ENCODE measurements around the gene ATP2A2.

ATP2A2 gene

DNA sequence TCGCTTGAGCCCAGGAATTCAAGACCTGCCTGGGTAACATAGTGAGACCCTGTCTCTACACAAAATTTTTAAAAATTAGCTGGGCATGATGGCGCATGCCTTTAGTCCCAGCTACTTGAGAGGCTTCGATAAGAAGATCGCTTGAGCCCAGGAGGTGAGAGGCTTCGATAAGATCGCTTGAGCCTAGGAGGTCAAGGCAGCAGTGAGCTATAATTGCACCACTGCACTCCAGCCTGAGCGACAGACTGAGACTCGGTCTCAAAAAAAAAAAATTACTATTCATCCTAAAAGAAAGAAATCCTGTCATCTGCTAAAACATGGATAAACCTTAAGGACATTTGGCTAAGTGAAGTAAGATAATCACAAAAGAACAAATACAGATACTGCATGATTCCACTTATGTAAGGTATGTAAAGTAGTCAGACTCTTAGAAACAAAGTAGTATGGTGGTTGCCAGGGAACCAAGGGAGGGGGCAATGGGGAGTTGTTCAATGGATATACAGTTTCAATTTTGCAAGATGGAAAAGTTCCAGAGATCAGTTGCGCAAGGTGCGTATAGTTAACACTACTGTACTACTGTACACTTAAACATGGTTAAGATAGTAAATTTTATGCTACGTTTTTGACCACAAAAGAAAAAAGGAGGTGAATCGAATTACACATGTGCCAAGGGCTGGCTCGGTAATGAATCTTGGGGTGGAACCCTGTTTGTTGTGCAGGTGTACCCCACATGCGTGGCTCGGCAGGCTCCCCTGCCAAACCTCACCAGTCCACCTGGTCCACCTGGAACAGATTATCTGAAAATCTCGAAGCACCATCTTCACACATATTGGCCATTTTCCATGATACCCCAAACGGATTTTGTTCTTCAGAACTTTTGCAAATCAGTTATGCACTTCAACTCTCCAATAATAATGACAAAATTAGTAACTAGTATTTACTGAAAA lies 18.3 kb upstream of the ATP2A2 start:
- no peak for DNase-seq

DNA sequence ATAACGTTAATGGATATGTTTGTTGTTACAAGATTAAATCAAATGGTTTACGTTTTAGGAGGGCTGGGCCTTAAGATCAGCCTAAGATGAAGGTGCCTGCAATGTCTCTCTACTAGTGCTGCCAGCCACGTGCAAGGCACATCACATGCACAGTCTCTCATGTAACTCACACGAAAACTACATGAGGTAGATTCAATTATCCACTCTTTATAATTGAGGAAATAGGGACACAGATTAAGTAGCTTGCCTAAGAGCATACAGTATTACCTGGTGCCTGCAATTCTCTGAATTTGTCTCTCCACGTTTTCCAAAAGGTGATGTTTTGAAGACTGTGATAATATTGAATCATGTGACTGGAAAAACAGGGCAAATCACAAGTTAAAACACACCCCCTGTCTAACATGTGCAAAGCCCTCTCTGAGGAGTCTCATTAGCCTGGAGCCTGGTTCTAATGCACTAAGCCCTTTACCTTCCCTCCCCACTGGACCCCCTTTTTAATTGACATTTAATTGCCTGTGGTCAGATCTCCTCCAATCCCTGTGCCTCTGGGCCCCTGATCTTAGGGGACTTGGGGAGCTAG lies 14.6 kb upstream of the ATP2A2 start:
- DNase-seq, result no peak

DNA sequence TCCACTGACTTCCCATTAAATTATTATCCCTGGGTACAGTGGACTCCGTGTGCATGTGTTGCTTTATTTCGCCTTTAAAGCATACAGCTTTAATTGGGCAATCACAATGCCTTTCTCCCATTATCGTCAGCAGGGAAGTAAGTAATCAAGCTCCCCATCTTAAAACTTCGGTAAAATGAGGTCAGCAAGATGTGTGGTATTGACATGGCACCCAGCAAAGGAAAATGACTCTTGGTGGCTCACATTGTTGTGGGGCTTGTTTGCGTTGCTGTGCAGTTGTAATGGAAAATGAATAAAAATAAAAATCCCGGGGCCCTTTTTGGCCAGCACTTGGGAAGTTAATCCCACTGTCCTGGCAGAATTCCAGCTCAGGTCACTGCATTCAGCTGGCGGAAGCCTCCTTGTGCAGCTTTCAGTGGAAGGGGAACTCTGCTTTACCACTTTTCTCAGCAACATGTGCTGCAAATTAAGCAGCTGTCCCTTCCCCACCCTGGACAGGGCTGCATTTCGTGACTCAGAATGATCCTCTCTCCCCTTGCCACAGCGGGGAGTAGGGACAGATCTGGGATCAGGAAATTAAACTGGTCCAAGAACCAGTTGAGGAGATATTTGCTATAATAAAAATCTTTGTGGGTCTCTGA lies 13.9 kb upstream of the ATP2A2 start:
- DNase-seq, result peak in 1 of 2 experiments; percentile 33

DNA sequence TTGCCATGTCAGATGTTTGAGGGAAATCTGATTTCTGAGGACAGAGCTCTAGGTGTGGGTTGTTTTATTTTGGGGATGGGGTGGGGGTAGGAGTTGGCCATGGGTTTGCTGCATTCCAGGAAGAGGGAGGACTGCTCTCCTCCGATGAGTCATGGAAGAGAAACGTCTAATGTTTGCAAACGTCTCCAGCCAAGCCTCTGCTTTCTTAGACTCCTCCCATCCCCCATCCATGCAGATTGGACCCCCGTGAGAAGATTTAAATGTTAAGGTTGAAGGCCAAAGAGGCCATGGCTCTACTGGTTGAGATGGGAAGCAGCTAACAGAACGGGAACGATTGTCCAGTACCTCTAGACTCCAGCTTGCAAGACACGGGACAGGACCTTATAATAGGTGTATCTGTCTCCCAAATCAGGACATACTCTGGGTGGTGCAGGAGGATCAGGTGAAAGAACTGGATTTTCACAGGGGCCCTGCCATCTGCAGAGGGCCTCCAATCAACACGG lies 11.4 kb upstream of the ATP2A2 start:
- DNase-seq, result no peak

DNA sequence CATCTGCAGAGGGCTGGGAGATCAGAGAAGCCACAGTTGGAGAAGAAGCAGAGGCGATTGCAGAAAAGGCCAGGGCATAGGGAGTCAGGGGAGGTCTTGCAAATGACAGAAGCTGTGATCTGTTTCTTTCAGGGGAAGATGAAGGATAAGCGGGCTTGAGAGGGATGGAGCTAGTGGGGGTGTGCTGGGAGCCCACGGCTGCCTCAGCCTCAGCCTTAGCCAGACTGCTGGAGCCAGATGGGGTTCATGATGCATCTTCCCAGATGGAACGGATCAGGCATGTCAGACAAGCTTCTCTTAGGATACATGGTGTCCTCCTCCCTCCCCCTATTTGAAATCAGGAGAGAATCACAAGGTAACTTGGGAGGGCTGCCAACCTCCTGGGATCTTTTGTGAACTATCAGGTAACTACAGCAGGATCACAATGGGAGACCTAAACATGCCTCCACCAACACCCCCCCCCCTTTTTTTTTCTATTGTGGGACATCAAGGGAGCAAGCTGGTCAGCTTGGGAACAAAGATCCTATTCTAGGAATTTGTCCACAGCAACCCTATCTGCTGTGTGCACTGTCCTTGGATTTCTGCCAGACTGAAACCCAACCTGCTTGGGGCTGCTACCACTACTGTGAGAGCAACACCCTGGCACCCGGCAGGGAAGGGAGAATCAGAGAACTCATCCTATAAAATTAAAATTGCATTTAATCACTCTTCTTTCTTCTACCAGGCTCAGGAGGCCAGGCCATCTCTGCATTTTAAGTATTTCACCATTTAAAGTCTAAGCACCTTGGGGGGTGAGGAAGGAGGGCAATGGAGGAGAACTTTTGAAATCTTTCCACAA lies 10.7 kb upstream of the ATP2A2 start:
- peak in 1 of 2 experiments; percentile 14 for DNase-seq

DNA sequence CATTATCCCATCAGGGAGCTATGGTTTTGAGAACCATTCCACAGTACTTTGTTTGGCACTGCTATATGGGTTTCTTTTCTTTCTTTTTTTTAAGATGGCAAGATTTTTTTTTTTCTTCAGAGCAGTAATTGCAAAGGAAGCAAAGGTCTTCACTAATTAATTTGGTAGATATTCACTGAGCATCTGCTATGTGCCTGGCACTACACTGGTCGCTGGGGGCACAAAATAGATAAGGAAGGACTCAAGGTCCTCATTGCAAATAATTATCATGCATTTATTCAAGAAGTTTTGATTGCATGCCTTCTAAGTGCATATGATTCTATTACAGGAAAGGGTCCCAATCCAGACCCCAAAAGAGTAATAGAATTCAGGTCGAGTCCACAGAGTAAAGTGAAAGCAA lies 10.0 kb upstream of the ATP2A2 start:
- DNase-seq, result no peak

DNA sequence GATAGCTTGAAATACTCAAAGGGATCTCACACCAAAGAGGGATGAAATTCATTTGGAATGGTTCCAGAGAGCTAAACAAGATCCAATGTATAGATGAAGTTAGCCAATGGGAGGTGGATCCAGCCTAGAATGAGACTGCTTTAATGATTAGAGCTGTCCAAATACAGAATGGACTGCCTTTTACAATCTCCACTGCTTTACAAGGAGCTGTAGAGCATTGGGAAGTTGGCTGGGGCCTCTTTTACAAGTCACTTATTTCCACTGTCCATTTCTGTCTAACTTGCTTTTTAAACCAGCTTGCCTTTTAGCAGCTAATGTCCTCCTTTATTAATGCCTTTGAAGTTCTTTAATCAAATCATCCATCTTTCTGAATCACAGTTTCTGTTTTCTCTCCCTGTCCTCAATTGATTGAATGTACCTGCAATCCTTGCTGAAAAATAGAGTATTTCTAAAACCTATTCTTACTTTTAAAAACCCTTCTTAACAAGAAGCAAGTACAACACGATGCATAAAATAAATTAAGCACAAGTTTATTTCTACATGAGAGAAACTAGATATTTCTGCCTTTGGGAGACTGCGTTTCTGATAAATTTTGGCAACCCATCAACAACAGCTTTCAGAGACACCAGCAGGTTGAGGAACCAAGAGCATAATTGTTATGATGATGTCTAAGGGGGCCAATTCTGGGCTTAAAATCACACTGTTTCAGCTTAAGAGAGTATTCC lies 3.4 kb upstream of the ATP2A2 start:
- no peak for DNase-seq

DNA sequence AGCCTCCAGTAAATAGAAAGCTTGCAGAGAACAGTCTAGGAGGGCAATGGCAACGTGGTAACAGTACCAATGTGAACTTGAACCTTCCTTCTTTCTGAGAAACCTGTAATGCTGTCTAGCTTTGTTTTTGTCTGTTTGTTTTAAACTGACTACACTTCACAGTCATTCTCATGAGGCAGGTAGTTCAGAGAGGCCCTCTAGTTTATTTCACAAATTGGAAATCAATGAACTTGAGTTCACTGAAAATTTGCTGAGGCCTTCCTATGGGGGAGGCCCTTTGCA lies 2.9 kb upstream of the ATP2A2 start:
- DNase-seq, result no peak

DNA sequence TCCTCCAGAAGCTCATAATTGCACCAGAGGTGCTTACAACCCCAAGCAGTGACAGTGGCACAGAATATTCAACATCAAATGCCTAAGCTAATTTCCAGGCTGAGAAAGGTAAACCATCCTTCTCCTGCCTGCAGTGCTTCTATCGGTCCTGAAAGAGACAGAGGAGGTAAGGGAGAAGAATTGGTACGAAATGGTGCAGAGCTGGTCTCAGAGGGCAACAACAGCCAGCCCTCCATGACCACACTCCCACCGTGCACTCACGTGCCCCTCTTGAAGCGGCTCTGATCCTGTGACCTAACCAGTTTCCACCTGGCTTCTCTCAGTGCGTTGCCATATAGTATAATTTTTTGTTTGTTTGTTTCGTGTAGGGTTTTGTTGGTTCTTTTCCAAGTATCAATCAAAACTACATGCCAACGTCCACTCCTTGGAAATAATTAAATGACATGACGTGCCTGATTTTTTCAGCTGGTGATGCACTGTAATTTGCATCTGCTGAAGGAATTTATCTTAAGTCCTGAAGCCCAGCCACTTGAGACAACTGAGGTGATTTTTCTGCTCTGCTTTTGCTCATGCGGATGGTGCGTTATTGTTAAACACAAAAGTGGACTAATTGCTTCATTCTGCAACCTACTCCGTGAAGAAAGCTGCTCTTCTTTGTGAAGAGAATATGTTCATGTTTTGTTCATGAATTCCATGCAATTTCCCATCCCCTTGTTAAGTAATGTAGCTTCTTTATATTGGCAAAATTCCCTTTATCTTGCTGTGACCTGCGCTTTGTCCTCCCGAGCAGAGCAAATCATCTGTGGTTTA lies 1.3 kb upstream of the ATP2A2 start:
- no peak for DNase-seq

DNA sequence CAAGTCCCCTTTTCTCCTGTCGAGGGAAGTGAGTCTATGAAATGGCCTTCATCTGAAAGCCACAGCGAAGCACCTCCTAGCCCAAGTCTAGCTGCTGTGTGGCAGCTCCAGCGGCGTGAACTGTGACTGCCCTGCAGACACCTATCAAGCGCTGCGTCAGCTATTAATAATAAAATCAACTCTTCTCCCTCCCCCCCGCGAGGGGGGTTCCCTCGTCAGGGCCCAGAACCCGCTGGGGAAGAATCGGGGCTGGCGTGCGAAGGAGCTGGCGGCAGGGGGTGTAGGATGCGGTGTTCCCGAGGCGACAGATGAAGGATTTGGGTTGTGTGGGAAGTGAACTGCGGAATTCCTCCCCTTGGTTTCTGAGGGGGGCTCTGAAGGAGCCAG lies 662 bp upstream of the ATP2A2 start:
- peak; percentile 59 to 74 for DNase-seq

DNA sequence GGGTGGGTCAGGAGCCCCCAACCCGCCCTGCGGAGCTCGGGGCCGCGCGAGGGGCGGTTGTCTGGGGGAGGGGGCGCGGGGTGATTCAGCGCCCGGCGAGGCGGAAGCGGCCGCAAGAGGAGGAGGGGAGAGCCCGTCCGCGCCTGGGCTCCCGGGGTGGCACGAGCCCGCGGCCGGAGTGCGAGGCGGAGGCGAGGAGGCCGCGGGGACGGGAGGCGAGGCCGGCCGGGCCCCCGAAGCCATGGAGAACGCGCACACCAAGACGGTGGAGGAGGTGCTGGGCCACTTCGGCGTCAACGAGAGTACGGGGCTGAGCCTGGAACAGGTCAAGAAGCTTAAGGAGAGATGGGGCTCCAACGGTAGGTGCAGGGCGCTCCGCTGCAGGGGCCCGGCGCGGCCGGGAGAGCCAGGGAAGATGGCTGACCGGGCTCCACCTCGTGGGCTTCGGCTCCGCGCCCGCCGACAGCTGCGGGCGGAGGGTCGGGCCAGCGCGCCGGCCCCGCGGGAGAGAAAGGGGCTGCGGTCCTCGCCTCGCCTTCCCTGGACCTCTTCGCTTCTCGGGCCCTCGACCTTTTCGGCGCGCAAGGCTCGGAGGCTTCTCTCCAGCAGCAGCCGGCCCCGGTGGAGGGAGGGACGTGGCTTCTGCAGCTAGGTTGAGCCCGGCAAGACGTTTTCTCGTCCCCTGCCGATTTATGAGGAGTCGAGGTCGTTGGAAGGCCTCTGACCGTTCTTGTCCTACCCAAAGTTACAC lies 677 bp downstream of the ATP2A2 start:
- DNase-seq, result peak in 1 of 2 experiments; percentile 63

DNA sequence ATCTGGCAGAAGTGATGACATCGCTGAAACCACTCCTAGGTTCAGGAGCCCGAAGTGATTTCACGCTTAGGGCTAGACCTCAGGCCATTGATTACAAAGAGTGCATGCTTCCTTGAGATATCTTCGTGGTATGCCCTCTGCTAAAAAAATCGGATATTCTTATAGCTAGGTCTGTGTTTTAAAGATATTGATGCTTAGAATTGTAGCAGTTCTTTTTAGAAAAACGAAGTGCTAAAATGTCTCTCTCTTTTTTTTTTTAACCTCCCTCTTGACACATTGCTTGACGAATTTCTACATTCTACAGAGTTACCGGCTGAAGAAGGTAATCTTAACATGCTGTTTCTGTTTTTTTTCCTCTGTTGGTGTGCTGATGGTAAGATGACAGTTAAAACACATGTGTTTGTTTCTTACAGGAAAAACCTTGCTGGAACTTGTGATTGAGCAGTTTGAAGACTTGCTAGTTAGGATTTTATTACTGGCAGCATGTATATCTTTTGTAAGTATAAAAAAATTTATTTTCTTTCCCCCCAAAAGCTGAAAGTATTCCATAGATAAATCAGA lies 1.3 kb downstream of the ATP2A2 start:
- no peak for DNase-seq

DNA sequence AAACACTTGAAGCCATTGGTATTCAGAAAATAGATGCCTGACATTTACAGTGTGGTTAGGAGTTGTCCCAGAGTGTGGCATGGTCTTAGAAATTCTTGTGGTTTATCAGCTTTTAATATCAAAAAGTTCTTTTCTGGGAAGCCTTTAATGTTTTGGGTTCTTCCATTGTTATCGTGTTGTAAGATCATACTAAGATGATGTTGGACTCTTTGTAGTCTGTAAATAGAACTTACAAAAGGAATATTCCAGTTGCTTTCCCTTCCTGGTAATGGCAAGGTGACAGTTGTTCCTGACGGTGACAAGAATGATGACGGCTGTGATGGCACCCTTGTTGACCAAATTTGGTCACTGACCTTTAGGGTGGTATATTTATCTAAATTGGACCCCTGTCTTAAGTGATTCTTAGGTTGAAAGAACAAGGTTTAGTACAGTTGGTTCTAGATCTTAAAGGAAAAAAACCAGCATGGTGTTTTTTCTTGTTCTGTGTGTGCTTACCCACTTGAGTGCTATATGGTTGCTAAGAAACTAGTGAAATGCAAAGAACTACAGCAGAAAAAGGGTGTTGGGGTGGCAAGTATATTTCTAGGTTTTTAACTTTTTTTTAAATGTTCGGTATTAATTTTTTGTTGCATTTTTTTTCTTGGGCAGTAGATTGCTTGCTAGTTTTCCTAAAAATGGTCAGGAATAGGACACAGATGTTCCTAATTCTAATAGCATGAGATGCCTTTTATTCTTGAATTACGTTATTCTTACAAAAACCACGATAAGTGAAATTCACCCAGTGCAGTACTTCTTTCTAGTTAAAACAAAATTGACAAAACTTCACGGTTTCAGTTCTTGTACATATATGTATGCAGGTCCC lies 2.1 kb downstream of the ATP2A2 start:
- DNase-seq, result no peak

DNA sequence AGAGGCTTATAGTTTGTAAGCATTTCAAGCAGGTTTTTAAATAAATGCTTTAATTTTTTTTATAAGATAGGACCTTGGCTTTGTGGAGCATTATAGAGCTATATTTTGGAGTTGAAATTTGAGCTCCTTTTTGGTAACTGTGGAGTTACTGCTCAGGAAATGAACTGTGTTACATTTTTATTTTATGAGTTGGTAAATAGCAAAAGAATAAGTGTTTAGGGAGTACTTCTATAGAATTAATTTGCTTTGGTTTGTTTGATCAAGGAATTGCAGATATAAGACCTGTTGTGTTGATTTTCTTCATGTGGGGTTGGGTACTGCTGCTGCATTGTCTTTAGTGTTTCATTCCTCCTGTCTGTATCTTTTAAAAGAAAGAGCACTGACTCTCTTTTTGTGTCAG lies 3.5 kb downstream of the ATP2A2 start:
- no peak for DNase-seq

DNA sequence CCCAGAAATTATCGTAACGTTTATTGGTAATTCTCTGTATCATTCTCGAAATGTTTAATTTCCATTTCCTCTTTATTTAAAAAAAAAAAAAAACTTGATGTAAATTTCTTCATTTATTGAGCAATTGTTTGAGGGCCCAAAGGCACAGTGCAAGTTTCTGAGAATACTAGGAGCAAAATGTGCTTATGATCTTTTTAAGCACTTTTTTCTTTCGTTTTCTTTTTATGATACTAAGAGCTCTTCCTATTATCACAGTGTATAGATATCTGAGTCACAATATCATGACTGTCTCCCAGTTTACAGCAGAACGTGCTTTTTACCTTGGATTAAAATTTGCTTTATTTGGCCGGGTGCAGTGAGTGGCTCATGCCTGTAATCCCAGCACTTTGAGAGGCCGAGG lies 5.6 kb downstream of the ATP2A2 start:
- no peak for DNase-seq

DNA sequence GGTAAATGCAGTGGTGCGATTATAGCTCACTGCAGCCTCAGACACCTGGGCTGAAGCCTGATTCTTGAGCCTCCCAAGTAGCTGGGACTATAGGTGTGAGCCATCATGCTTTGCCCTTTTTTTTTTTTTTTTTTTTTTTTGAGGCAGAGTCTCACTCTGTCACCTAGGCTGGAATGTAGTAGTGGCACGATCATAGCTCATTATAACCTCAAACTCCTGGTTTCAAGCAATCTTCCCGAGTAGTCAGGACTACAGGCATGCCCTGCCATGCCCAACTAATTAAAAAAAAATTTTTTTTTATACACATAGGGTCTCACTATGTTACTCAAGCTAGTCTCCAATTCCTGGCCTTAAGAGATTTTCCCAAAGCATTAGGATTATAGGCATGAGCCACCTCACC lies 6.9 kb downstream of the ATP2A2 start:
- DNase-seq, result no peak

DNA sequence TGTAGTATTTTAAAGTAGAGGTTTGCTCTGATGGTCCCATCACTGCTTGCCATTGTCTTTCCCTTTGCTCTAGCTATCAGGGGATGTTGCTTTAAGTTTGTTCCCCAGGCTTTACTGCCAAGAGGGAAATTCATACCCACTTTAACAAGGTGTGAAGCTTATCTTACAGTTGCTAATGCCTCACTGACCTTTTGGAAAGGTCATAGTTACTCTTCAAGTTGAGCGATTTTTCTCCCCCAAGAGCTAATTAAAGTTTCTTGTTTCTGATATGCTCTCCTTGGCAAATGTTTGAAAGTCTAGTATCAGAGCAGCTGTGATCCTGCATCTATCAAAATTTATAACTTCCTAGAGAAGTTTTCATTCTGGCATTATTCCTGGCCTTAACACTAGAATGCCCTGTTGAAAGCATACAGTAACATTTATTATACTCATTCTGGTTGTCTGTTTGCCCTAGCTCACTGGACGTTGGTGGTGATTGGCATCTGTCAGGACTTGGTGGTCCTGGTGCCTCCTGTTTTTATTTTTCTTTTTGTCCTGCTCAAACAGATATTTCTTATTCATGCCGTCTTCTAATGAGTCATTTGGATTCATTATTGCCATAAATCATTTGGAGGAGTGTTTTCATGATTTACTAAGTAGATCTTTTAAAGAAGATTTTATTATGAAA lies 8.1 kb downstream of the ATP2A2 start:
- no peak for DNase-seq

DNA sequence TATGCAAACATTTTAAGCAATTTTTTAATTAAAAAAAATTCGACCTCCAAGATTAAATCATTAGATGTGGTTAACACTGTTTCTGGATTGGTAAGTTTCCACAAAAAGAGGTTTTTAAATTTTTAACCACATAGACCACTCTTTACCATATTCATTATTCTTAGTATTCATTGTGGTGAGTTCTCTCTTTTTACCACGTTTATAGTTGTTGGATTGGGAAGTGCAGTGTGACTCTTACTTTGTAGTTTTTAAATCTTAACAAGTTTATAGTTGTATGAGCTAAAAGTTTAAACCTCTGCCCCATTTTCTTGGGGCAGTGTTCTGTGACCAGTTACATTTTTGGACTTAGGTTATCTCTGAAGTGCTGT lies 8.6 kb downstream of the ATP2A2 start:
- no peak for DNase-seq

Data from NCI-H1930 (cell line).